Heart left ventricle (tissue), 16 donors: ENCODE data around the gene STK24. TPM values are rescaled to one million over a fixed set of nuclear protein-coding genes. Genes with fewer than 3 reads are reported as not detected.
A peak's percentile ranks its signal among the peaks of the same experiment; 100 is the strongest.

ENCODE experiments used
- ATAC-seq, 4 donors: fragments of 200-7000 bp; cut with Tn5 transposase; one replicate each; pipeline ENCODE4 v1.9.1; 2020 to 2022; ENCODE audit warnings: moderate library complexity in 4 of 4, mild to moderate bottlenecking in 3 of 4, moderate number of reproducible peaks in 1 of 4
- DNase-seq, 5 donors: peaks; one replicate each; pipeline ENCODE4 v3.0.0-alpha.2; 2020
- H3K27ac ChIP-seq, 12 donors: fragments of 200-600 bp; sonication (generic) in 4 of 12; one replicate each; pipeline versions ENCODE4 v1.5.0 to v1.8.0; 2016 to 2022; ENCODE audit warnings: mild to moderate bottlenecking in 2 of 12
- H3K27me3 ChIP-seq, 9 donors: fragments of 200-600 bp; sonication (generic) in 2 of 9; one replicate each; pipeline versions ENCODE4 v1.5.1 to v1.8.0; 2016 to 2022; ENCODE audit warnings: mild to moderate bottlenecking in 3 of 9
- H3K36me3 ChIP-seq, 9 donors: fragments of 200-600 bp; sonication (generic) in 2 of 9; one replicate each; pipeline versions ENCODE4 v1.5.0 to v1.8.0; 2018 to 2022; ENCODE audit warnings: mild to moderate bottlenecking in 2 of 9
- H3K4me1 ChIP-seq, 12 donors: fragments of 200-600 bp; sonication (generic) in 4 of 12; one replicate each; pipeline versions ENCODE4 v1.5.0 to v1.8.0; 2016 to 2022; ENCODE audit warnings: mild to moderate bottlenecking in 3 of 12
- H3K4me3 ChIP-seq, 12 donors: fragments of 200-600 bp; sonication (generic) in 4 of 12; one replicate each; pipeline versions ENCODE4 v1.5.0 to v1.8.0; 2017 to 2022; ENCODE audit warnings: mild to moderate bottlenecking in 9 of 12, moderate library complexity in 4 of 12
- H3K9me3 ChIP-seq, 12 donors: fragments of 200-600 bp; sonication (generic) in 4 of 12; one replicate each; pipeline versions ENCODE4 v1.5.0 to v1.8.0; 2016 to 2022; ENCODE audit warnings: mild to moderate bottlenecking in 1 of 12
- CTCF ChIP-seq, 12 donors: fragments of 200-600 bp; sonication (generic) in 4 of 12; IDR thresholded peaks; one replicate each; pipeline versions ENCODE4 v1.5.0 to v1.8.0; 2018 to 2022; ENCODE audit warnings: antibody characterized with exemption in 12 of 12, mild to moderate bottlenecking in 5 of 12
- POLR2A ChIP-seq, 2 donors: fragments of 450-650 bp; IDR thresholded peaks; one replicate each; pipeline ENCODE4 v1.6.1; 2017; ENCODE audit warnings: antibody characterized with exemption in 2 of 2, mild to moderate bottlenecking in 2 of 2, moderate library complexity in 2 of 2
- WGBS, 4 donors: extraction: QIAGEN DNeasy Blood & Tissue Kit in 2 of 4; methylation state at CpG; one replicate each; pipeline versions ENCODE4 v1.1.5 to v1.1.7; 2013 to 2018; 5-methylcytosine and 5-hydroxymethylcytosine counted together
- intact Hi-C, 10 donors: fragments of 100-400 bp; cut with DNase I; formaldehyde crosslinking; loops; one replicate each; pipeline versions ENCODE4 v1.11.1 to v1.14.2; 2022
- polyA plus RNA-seq, 2 donors: library from polyadenylated mRNA; stranded (reverse); fragments of 200-250 nt; gene quantifications; one replicate each; pipeline ENCODE4 v1.2.3, GENCODE V29; 2013
- total RNA-seq, 9 donors: library from RNA; depleted of rRNA in 2 of 9; stranded (reverse); fragments of >200 nt in 2 of 9; fragmentation: NEBNext Ultra II Directional in 3 of 9; extraction: Animal tissue kit (Norgen Biotek cat#: 25700) in 3 of 9; gene quantifications; one replicate each; pipeline versions ENCODE4 v1.1.0 to v1.2.4, GENCODE V29; 2016 to 2023
- donor health status: ischemic (EF 13 %, LVEDD 7.1; RV severe dilation, severe dysfunction).
- donor health status: healthy with polysubstance abuse.
- donor health status: DM: no; HTN: yes; CAD: no.
- donor health status: DM: no; HTN: no; CAD: no.
- donor health status: ischemic (EF 25% LVEDD 6.9; RV normal size, moderate dysfunction).
- donor health status: ischemic (EF 25% LVEDD 5.7; RV mildly dilated, moderate dysfunction).
- donor health status: healthy.
- donor health status: DM: yes; HTN: yes; CAD: no.
- donor health status: ischemic (EF 35%, LVEDD 5.7; RV mildly dilated, moderate dysfunction).
- donor health status: nonischemic (EF 11% LVEDD 7.7; RV severe dilation, severe dysfunction).
- donor health status: DM: yes; HTN: yes; CAD: no.
- donor health status: PGD.
- donor health status: ischemic (EF 29% LVEDD 5.4; RV normal size, mild dysfunction).
- donor health status: nonischemic (EF 23%, LVEDD 6.1; RV moderate dilation, normal function).

STK24 gene
- total and polyA plus RNA-seq, 11 donors = 26.6 to 82.6 (median 59.6) TPM

- Histone ChIP-seq H3K4me3 (no peak overlapping the region), H3K27me3 (no peaks in the 10 kb centered on the region), H3K36me3 (peaks cover 0 to 4% (median 0%) of the 10 kb centered on the region in 9 donors), H3K9me3 (no peaks in the 10 kb centered on the region), H3K4me1 (peaks cover 0 to 82% (median 49%) of the 10 kb centered on the region in 12 donors), H3K27ac (no peak overlapping the region)
- intact Hi-C loops = no loop called here
- TF ChIP-seq CTCF (IDR thresholded peaks at IDR 0.05) (no peak), POLR2A (IDR thresholded peaks at IDR 0.05) (no peak)
- WGBS, 4 donors = 80 to 87% (median 83%) methylated on average over 13 to 14 of the region's 14 CpGs
- ATAC-seq (peak in 3 of 4 donors; percentile 7 to 30 (median 22)), DNase-seq (no peak)
Observed at GRCh38 chr13:98536729-98537128, 40.2 kb downstream of the STK24 start.

- WGBS, 4 donors = 48 to 49% (median 49%) methylated on average over 10 to 13 of the region's 13 CpGs
- H3K27ac ChIP-seq = peak overlapping the region in 1 of 12 donors; percentile 18
- H3K36me3 ChIP-seq = peaks cover 0 to 4% (median 0%) of the 10 kb centered on the region in 9 donors
- no peak overlapping the region for H3K4me3 ChIP-seq
- intact Hi-C loops = no loop called here
- H3K4me1 ChIP-seq = peaks cover 0 to 79% (median 43%) of the 10 kb centered on the region in 12 donors
- no peaks in the 10 kb centered on the region for H3K9me3 ChIP-seq
- no peaks in the 10 kb centered on the region for H3K27me3 ChIP-seq
- DNase-seq = no peak
- ATAC-seq = peak in 3 of 4 donors; percentile 16 to 47 (median 44)
- no peak for TF ChIP-seq CTCF (IDR thresholded peaks at IDR 0.05)
- TF ChIP-seq POLR2A (IDR thresholded peaks at IDR 0.05) = no peak
Observed at GRCh38 chr13:98535501-98536354, 41.2 kb downstream of the STK24 start.

GRCh38 chr13:98534821-98535220, 42.1 kb downstream of the STK24 start:
- no peaks in the 10 kb centered on the region for H3K9me3 ChIP-seq
- peaks cover 0 to 75% (median 39%) of the 10 kb centered on the region in 12 donors for H3K4me1 ChIP-seq
- ATAC-seq (no peak), DNase-seq (no peak)
- no peaks in the 10 kb centered on the region for H3K27me3 ChIP-seq
- H3K4me3 ChIP-seq = no peak overlapping the region
- intact Hi-C loops = no loop called here
- WGBS, 4 donors = 91 to 92% (median 92%) methylated on average over 7 of the region's 7 CpGs
- H3K36me3 ChIP-seq = peaks cover 0 to 4% (median 0%) of the 10 kb centered on the region in 9 donors
- TF ChIP-seq POLR2A (IDR thresholded peaks at IDR 0.05) = no peak
- no peak for TF ChIP-seq CTCF (IDR thresholded peaks at IDR 0.05)
- H3K27ac ChIP-seq = no peak overlapping the region

GRCh38 chr13:98533912-98534311, 43.0 kb downstream of the STK24 start:
- intact Hi-C loops = no loop called here
- Histone ChIP-seq H3K4me1 (peaks cover 0 to 75% (median 43%) of the 10 kb centered on the region in 12 donors), H3K4me3 (no peak overlapping the region), H3K27ac (no peak overlapping the region), H3K27me3 (no peaks in the 10 kb centered on the region), H3K9me3 (no peaks in the 10 kb centered on the region), H3K36me3 (peaks cover 0 to 4% (median 0%) of the 10 kb centered on the region in 9 donors)
- no peak for TF ChIP-seq POLR2A (IDR thresholded peaks at IDR 0.05)
- no peak for TF ChIP-seq CTCF (IDR thresholded peaks at IDR 0.05)
- ATAC-seq (no peak), DNase-seq (no peak)
- WGBS, 4 donors = 92 to 97% (median 95%) methylated on average over 9 of the region's 9 CpGs
